Type B pancreatic cell (in vitro differentiated cells): ENCODE results near the gene ERICH2. TPM values are rescaled to one million over a fixed set of nuclear protein-coding genes. Genes with fewer than 3 reads are reported as not detected.

ENCODE experiments used
- DNase-seq: peaks from one replicate; pipeline ENCODE4 v3.0.0; 2021; ENCODE audit warnings: mixed read lengths; ENCODE audit not compliant: unreplicated experiment; ENCODE audit errors: extremely low spot score
- H3K27ac Mint-ChIP-seq: 2 replicates; pipeline ENCODE4 v1.8.0; 2021; ENCODE audit warnings: mild to moderate bottlenecking, mixed read lengths
- H3K27me3 Mint-ChIP-seq: 2 replicates; pipeline ENCODE4 v1.8.0; 2021; ENCODE audit warnings: mixed read lengths
- H3K36me3 Mint-ChIP-seq: 2 replicates; pipeline ENCODE4 v1.8.0; 2021; ENCODE audit warnings: mixed read lengths
- H3K4me1 Mint-ChIP-seq: one replicate; pipeline ENCODE4 v1.8.0; 2021; ENCODE audit warnings: mixed read lengths; ENCODE audit not compliant: unreplicated experiment
- H3K4me3 Mint-ChIP-seq: 2 replicates; pipeline ENCODE4 v1.8.0; 2021; ENCODE audit warnings: mild to moderate bottlenecking, mixed read lengths
- H3K9me3 Mint-ChIP-seq: 2 replicates; pipeline ENCODE4 v1.8.0; 2021; ENCODE audit warnings: mixed read lengths
- total RNA-seq: library from RNA; stranded (reverse); gene quantifications from 2 replicates; pipeline ENCODE4 v1.2.1, GENCODE V29; 2021; ENCODE audit warnings: low replicate concordance
- TF ChIP-seq, protein P1 (sequence below): fragments of 200-600 bp; sonication (generic); conservative IDR thresholded peaks from 2 replicates; pipeline ENCODE4 v1.5.0; 2021; ENCODE audit warnings: antibody characterized with exemption, mild to moderate bottlenecking

ERICH2 gene
- total RNA-seq, 1 donor from 2014 or later = not detected

DNA sequence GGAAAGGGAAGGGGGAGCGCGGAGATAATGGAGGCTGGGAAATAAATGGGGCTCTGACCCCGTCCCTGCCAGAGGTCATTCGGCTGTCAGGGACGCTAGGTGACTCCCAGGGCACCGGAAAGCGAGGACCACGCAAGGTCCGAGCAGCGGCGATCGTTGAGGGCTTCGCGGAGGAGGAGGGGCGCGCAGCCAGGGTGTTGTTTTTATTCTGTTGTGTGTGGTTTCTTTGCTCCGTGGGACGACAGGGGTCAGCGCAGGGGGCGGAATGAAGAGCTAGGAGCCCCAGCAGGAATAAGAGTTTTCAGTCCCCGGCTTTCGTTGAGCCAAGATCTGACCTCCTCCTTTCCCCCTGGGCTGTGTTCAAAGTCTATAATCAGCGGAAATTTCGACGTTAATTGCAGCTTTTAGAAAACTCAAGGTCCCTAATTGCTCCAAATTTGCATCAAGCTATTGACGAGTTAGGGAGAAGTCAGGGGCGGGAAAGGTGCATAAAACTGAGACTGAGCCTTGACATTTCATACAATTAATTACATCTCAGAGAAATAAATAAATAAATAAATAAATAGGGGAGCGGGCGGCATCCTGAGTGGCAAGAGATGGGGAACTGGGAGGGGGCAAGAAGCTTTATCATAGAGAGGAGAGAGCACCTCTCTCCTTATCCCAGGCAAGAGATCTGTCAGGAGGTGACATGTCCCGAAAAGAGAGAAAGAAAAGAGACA is 48.7 kb downstream of the ERICH2 start:
- H3K4me1 Mint-ChIP-seq = peaks cover 37% of the 10 kb centered on the region

DNA sequence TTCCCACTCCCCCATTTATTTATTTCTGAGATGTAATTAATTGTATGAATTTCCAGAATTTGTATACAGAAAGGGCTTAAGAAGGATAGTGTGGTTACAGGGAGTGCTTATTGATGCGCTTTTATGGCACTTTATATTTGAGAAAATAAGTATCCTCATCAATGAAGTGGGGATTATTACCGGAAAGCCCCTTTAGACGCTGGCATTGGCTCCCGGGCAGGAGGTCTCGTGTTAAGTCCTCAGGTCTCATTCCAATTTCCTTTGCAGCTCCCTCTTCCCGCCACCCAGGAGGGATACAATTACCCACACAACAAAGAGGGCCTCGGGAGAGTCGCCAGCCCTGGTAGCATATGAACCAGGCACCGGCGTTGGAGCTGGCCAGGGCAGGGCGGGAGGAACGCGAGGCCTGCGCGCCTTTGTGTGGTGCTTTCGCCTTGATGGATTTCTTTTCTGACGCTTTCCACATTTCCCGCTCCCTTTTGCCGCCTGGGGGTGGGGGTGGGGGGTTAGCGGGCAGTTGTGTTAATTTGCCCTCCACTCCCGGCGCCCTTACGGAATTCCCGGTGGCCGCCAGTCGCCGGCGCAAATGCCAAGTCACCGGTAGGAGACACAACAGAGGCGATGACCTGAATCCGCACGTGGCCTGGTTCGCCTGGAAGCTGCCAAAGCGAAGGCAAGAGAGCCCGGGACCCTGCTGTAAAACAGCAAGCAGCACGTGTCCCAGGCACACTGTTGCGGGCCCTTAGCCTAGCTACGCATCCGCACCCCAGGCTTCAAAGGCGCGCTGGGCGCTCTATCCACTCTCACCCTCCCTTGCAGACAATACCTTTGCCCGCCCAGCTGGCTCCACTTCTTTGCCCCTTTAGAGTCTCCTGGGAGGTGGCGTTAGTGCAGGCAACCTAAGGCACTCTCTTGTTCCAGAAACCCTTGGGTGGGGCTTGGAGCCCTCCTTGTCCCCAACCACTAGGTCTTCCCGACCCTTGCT is 49.8 kb downstream of the ERICH2 start:
- peaks cover 98% of the 10 kb centered on the region for H3K27me3 Mint-ChIP-seq
- peak overlapping the region; percentile 69 for H3K4me3 Mint-ChIP-seq
- peak overlapping the region; percentile 27 for H3K27ac Mint-ChIP-seq
- DNase-seq = no peak
- H3K9me3 Mint-ChIP-seq = no peaks in the 10 kb centered on the region
- TF ChIP-seq, protein P1, sequence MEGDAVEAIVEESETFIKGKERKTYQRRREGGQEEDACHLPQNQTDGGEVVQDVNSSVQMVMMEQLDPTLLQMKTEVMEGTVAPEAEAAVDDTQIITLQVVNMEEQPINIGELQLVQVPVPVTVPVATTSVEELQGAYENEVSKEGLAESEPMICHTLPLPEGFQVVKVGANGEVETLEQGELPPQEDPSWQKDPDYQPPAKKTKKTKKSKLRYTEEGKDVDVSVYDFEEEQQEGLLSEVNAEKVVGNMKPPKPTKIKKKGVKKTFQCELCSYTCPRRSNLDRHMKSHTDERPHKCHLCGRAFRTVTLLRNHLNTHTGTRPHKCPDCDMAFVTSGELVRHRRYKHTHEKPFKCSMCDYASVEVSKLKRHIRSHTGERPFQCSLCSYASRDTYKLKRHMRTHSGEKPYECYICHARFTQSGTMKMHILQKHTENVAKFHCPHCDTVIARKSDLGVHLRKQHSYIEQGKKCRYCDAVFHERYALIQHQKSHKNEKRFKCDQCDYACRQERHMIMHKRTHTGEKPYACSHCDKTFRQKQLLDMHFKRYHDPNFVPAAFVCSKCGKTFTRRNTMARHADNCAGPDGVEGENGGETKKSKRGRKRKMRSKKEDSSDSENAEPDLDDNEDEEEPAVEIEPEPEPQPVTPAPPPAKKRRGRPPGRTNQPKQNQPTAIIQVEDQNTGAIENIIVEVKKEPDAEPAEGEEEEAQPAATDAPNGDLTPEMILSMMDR = no peak
- H3K36me3 Mint-ChIP-seq = no peaks in the 10 kb centered on the region
- peaks cover 33% of the 10 kb centered on the region for H3K4me1 Mint-ChIP-seq

More for the DNA sequence above, 48.7 kb downstream of the ERICH2 start:
- no peaks in the 10 kb centered on the region for H3K9me3 Mint-ChIP-seq
- H3K36me3 Mint-ChIP-seq = no peaks in the 10 kb centered on the region
- H3K27me3 Mint-ChIP-seq = peaks cover 98% of the 10 kb centered on the region
- no peak overlapping the region for H3K27ac Mint-ChIP-seq
- TF ChIP-seq, protein P1 = no peak
- no peak for DNase-seq
- peak overlapping the region; percentile 85 for H3K4me3 Mint-ChIP-seq

DNA sequence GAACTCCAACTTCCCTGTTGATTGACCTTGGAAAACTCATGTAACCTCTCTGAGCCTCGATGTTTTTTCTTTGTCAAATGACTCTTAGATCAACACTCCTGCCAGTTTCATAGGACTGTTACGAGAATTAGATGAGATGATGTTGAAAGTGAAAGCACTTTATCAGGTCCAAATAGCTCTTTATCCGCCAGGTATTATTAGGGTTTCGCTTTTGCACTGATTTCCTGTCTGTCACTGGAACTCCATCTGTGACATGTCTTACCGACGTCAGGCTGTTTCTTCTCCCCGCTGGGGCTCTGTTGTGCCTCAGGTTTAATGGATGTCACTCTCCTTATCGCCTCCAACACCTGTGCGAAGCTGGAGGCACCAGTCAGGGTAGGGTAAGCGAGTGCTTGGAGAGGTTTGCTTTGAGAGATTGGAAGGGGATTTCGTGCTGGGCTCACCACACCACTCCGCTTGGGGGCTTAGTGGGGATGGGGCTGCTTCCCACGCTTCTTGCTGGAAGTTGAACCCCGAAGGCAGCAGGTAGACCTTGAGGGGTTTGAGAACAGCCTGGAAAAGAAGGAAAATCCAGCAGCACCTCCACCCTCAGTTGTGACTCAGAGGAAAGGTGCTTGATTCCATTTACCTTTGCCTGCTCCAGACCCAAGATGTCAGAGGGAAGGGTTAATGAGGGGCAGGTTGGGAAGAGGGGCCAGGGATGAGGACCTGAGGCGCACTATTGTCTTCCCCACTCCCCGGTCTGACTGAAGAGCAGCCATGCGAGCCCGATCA is 50.8 kb downstream of the ERICH2 start:
- DNase-seq = no peak
- Mint-ChIP-seq H3K27me3 (peaks cover 98% of the 10 kb centered on the region), H3K4me3 (peak overlapping the region; percentile 69), H3K4me1 (peaks cover 28% of the 10 kb centered on the region), H3K9me3 (no peaks in the 10 kb centered on the region), H3K27ac (peak overlapping the region; percentile 27), H3K36me3 (no peaks in the 10 kb centered on the region)
- TF ChIP-seq, protein P1 = no peak

DNA sequence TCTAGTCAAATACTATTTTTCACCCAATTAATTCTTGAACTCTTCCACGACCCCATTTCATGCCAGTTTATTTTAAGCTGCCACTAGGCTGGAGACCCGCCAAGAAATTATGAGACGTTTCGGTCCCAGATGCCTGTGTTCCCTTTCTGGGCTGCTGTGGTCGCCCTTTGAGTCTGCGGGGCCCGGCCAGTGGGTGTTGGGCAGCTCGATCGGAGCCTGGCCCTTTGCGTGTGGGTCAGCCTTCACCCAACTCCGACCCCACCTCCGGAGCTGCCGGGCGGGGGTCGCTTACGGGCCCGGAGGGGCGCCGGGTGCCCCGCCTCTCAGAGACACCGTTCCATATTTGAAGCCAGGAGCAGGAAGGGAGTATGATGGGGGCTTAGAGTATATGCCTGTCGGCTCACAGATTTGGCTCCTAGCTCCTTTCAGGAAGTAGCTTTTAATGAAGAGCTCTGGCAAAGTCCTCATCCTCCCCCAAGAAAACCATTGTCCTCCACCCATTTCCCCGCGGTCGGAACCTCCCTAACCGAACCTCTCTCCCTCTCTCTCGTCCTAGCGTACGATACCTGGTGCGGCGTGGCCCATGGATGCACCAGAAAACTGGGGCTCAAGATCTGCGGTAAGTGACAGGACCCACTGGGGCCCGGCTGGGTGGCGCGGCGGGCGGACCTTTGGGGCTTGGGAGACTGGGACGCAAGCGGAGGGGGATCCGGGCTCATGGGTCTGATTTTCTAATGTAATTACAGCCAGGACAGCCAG is 51.5 kb downstream of the ERICH2 start:
- Mint-ChIP-seq H3K4me1 (peaks cover 28% of the 10 kb centered on the region), H3K9me3 (no peaks in the 10 kb centered on the region), H3K4me3 (peak overlapping the region; percentile 70), H3K27me3 (peaks cover 97% of the 10 kb centered on the region), H3K27ac (no peak overlapping the region), H3K36me3 (no peaks in the 10 kb centered on the region)
- no peak for DNase-seq
- TF ChIP-seq, protein P1 = no peak
